GM12892 (cell line): ENCODE measurements around the gene NUCB1.

Experiments
- POLR2A ChIP-seq: IDR thresholded peaks from 2 replicates; pipeline ENCODE4 v1.6.1; 2011; ENCODE audit warnings: low read depth, low read length, control low read depth
- POLR2AphosphoS5 ChIP-seq: IDR thresholded peaks from 2 replicates; pipeline ENCODE4 v1.6.1; 2011; ENCODE audit warnings: low read depth, low read length, control low read depth

DNA sequence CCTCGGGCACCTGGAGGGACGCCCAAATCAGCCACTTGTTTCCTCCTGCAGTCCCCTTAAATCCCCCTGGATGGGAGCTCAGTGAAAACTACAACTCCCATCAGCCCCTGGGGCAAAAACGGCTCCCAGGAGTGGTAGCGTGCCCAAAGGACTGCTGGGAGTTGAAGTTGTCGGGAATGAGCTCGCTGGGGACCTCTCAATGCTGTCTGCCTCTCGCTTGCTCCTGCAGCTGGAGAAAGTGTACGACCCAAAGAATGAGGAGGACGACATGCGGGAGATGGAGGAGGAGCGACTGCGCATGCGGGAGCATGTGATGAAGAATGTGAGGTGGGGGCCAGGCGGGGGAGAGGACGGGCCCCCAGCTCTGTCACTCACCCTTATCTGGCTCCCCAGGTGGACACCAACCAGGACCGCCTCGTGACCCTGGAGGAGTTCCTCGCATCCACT, 18.7 kb downstream of the NUCB1 start:
- no peak for TF ChIP-seq POLR2AphosphoS5
- no peak for TF ChIP-seq POLR2A
